Stimulated activated CD4-positive, alpha-beta T cell treated with anti-CD3 and anti-CD28 coated beads, Interleukin-1b, Interleukin-23, amount 100 ng/mL, for 48 hours (primary cell): Measurements from ENCODE around the gene NDRG3.

ENCODE experiments used
- DNase-seq: peaks from one replicate; pipeline ENCODE4 v3.0.0-alpha.2; 2020

NDRG3 gene

DNA sequence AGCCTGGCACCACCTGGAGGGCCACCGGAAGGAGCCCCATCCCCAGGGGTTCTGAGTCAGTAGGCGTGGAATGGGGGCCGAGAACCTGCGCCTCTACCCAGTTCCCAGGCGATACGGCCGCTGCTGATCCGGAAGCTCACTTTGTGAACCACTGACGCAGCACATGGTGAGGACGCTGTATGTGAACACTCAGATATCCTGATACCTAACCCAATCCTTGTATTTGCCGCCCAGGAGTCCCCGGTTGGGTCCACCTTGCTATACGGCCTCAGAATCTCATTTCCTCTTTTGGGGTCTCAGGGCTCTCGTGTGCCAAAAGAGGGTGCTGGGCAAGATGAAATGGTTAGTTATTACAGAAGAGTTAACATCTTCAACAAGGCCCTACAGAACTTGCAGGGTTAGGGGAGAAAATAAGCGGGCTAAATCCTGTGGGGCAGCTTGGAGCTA lies 140.9 kb downstream of the NDRG3 start:
- peak; percentile 60 for DNase-seq
